HEK293 (cell line): Measurements from ENCODE around the gene SZRD1.

Experiments used
- GLI2 ChIP-seq: fragments of 450-650 bp; formaldehyde crosslinking; IDR thresholded peaks from 2 replicates; pipeline ENCODE4; 2017; ENCODE audit warnings: missing biosample characterization, missing genetic modification characterization, low read depth, borderline replicate concordance
- GLIS2 ChIP-seq: fragments of 450-650 bp; formaldehyde crosslinking; IDR thresholded peaks from 2 replicates; pipeline ENCODE4 v1.5.1; 2016; ENCODE audit warnings: missing biosample characterization, missing genetic modification characterization
- HOXC10 ChIP-seq: sonication (generic); formaldehyde crosslinking; IDR thresholded peaks from 2 replicates; pipeline ENCODE4 v1.8.1; 2023; ENCODE audit warnings: mild to moderate bottlenecking, missing genetic modification reagents
- HOXD13 ChIP-seq: sonication (generic); formaldehyde crosslinking; IDR thresholded peaks from 2 replicates; pipeline ENCODE4 v1.8.0; 2022; ENCODE audit warnings: missing genetic modification reagents, borderline replicate concordance
- PRDM2 ChIP-seq: fragments of 450-650 bp; formaldehyde crosslinking; IDR thresholded peaks from 2 replicates; pipeline ENCODE4 v1.5.1; 2016; ENCODE audit warnings: missing biosample characterization, missing genetic modification characterization, borderline replicate concordance
- SP3 ChIP-seq: fragments of 450-650 bp; formaldehyde crosslinking; IDR thresholded peaks from 2 replicates; pipeline ENCODE4 v1.5.1; 2016; ENCODE audit warnings: missing biosample characterization, missing genetic modification characterization
- ZBTB20 ChIP-seq: fragments of 450-650 bp; formaldehyde crosslinking; IDR thresholded peaks from 2 replicates; pipeline ENCODE4 v1.5.1; 2016; ENCODE audit warnings: missing biosample characterization, missing genetic modification characterization
- ZNF112 ChIP-seq: fragments of 450-650 bp; formaldehyde crosslinking; IDR thresholded peaks from 2 replicates; pipeline ENCODE4 v1.5.0; 2017; ENCODE audit warnings: missing biosample characterization, missing genetic modification characterization
- ZNF148 ChIP-seq: fragments of 450-650 bp; formaldehyde crosslinking; IDR thresholded peaks from 2 replicates; pipeline ENCODE4 v1.5.0; 2017; ENCODE audit warnings: missing biosample characterization, missing genetic modification characterization, borderline replicate concordance
- ZNF202 ChIP-seq: fragments of 450-650 bp; formaldehyde crosslinking; IDR thresholded peaks from 2 replicates; pipeline ENCODE4 v1.5.1; 2016; ENCODE audit warnings: missing biosample characterization, missing genetic modification characterization, borderline replicate concordance
- ZNF292 ChIP-seq: fragments of 450-650 bp; formaldehyde crosslinking; IDR thresholded peaks from 2 replicates; pipeline ENCODE4 v1.5.1; 2016; ENCODE audit warnings: low read depth, missing biosample characterization, missing genetic modification characterization, borderline replicate concordance
- ZNF350 ChIP-seq: fragments of 450-650 bp; formaldehyde crosslinking; IDR thresholded peaks from 2 replicates; pipeline ENCODE4 v1.5.0; 2017; ENCODE audit warnings: missing biosample characterization, mild to moderate bottlenecking, missing genetic modification characterization
- ZNF416 ChIP-seq: fragments of 450-650 bp; formaldehyde crosslinking; IDR thresholded peaks from 2 replicates; pipeline ENCODE4 v1.5.1; 2016; ENCODE audit warnings: missing biosample characterization, missing genetic modification characterization
- ZNF433 ChIP-seq: fragments of 450-650 bp; formaldehyde crosslinking; IDR thresholded peaks from 2 replicates; pipeline ENCODE4 v1.5.1; 2016; ENCODE audit warnings: missing biosample characterization, missing genetic modification characterization, low read depth
- ZNF501 ChIP-seq: fragments of 450-650 bp; formaldehyde crosslinking; IDR thresholded peaks from 2 replicates; pipeline ENCODE4 v1.5.1; 2016; ENCODE audit warnings: missing biosample characterization, missing genetic modification characterization
- ZNF513 ChIP-seq: fragments of 450-650 bp; IDR thresholded peaks from 2 replicates; pipeline ENCODE4 v1.5.1; 2018; ENCODE audit warnings: missing biosample characterization, missing genetic modification characterization
- ZNF558 ChIP-seq: fragments of 450-650 bp; formaldehyde crosslinking; IDR thresholded peaks from 2 replicates; pipeline ENCODE4 v1.5.1; 2016; ENCODE audit warnings: missing biosample characterization, missing genetic modification characterization
- ZNF561 ChIP-seq: fragments of 450-650 bp; IDR thresholded peaks from 2 replicates; pipeline ENCODE4 v1.5.1; 2018; ENCODE audit warnings: missing biosample characterization, missing genetic modification characterization, borderline replicate concordance
- ZNF585B ChIP-seq: fragments of 450-650 bp; formaldehyde crosslinking; IDR thresholded peaks from 2 replicates; pipeline ENCODE4 v1.5.1; 2016; ENCODE audit warnings: missing biosample characterization, missing genetic modification characterization
- ZNF792 ChIP-seq: fragments of 450-650 bp; formaldehyde crosslinking; IDR thresholded peaks from 2 replicates; pipeline ENCODE4 v1.5.1; 2016; ENCODE audit warnings: missing biosample characterization, missing genetic modification characterization
- ZSCAN5A ChIP-seq: fragments of 450-650 bp; formaldehyde crosslinking; IDR thresholded peaks from 2 replicates; pipeline ENCODE4 v1.5.1; 2016; ENCODE audit warnings: missing biosample characterization, missing genetic modification characterization
- TF ChIP-seq, protein P1 (sequence below): fragments of 450-650 bp; formaldehyde crosslinking; IDR thresholded peaks from 2 replicates; pipeline ENCODE4 v1.5.1; 2016; ENCODE audit warnings: missing biosample characterization, missing genetic modification characterization, low read depth
- TF ChIP-seq, protein P2 (sequence below): fragments of 450-650 bp; formaldehyde crosslinking; IDR thresholded peaks from 2 replicates; pipeline ENCODE4 v1.5.1; 2016; ENCODE audit warnings: missing biosample characterization, missing genetic modification characterization
- TF ChIP-seq, protein P3 (sequence below): fragments of 450-650 bp; formaldehyde crosslinking; IDR thresholded peaks from 2 replicates; pipeline ENCODE4 v1.5.1; 2017; ENCODE audit warnings: missing biosample characterization, missing genetic modification characterization

Gene SZRD1

GRCh38 chr1:16367258-16367967 lies 371 bp downstream of the SZRD1 start (continued):
- TF ChIP-seq, protein P1, sequence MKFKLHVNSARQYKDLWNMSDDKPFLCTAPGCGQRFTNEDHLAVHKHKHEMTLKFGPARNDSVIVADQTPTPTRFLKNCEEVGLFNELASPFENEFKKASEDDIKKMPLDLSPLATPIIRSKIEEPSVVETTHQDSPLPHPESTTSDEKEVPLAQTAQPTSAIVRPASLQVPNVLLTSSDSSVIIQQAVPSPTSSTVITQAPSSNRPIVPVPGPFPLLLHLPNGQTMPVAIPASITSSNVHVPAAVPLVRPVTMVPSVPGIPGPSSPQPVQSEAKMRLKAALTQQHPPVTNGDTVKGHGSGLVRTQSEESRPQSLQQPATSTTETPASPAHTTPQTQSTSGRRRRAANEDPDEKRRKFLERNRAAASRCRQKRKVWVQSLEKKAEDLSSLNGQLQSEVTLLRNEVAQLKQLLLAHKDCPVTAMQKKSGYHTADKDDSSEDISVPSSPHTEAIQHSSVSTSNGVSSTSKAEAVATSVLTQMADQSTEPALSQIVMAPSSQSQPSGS (tag by site-specific recombination): no peak
- TF ChIP-seq, protein P2, sequence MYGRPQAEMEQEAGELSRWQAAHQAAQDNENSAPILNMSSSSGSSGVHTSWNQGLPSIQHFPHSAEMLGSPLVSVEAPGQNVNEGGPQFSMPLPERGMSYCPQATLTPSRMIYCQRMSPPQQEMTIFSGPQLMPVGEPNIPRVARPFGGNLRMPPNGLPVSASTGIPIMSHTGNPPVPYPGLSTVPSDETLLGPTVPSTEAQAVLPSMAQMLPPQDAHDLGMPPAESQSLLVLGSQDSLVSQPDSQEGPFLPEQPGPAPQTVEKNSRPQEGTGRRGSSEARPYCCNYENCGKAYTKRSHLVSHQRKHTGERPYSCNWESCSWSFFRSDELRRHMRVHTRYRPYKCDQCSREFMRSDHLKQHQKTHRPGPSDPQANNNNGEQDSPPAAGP (tag by site-specific recombination): peak; percentile 52; the same call in 1 of the 2 replicates
- TF ChIP-seq ZNF112 (tag by site-specific recombination): no peak
- TF ChIP-seq ZNF558 (tag by site-specific recombination): no peak
- TF ChIP-seq ZNF792 (tag by site-specific recombination): no peak
- TF ChIP-seq ZNF501 (tag by site-specific recombination): peak; percentile 70; the same call in 1 of the 2 replicates
- no peak for TF ChIP-seq HOXD13 (CRISPR knock-in tag)
- peak; percentile 97 for TF ChIP-seq GLIS2 (tag by site-specific recombination)
- no peak for TF ChIP-seq PRDM2 (tag by site-specific recombination)
- no peak for TF ChIP-seq ZNF148 (tag by site-specific recombination)
- no peak for TF ChIP-seq ZNF433 (tag by site-specific recombination)
- peak; percentile 85; the same call in 1 of the 2 replicates for TF ChIP-seq ZNF561 (tag by site-specific recombination)
- TF ChIP-seq ZNF292 (tag by site-specific recombination): no peak
- no peak for TF ChIP-seq ZNF202 (tag by site-specific recombination)
- TF ChIP-seq GLI2: no peak
- TF ChIP-seq ZNF585B (tag by site-specific recombination): no peak
- no peak for TF ChIP-seq ZNF350 (tag by site-specific recombination)
- TF ChIP-seq ZBTB20: peak; percentile 68; the same call in 1 of the 2 replicates
- TF ChIP-seq, protein P3, sequence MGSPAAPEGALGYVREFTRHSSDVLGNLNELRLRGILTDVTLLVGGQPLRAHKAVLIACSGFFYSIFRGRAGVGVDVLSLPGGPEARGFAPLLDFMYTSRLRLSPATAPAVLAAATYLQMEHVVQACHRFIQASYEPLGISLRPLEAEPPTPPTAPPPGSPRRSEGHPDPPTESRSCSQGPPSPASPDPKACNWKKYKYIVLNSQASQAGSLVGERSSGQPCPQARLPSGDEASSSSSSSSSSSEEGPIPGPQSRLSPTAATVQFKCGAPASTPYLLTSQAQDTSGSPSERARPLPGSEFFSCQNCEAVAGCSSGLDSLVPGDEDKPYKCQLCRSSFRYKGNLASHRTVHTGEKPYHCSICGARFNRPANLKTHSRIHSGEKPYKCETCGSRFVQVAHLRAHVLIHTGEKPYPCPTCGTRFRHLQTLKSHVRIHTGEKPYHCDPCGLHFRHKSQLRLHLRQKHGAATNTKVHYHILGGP (tag by site-specific recombination): no peak
- peak; percentile 86 for TF ChIP-seq SP3 (tag by site-specific recombination)
- peak; percentile 69; the same call in 1 of the 2 replicates for TF ChIP-seq ZSCAN5A (tag by site-specific recombination)
- peak; percentile 73 for TF ChIP-seq ZNF513 (tag by site-specific recombination)
- TF ChIP-seq ZNF416 (tag by site-specific recombination): no peak
- TF ChIP-seq HOXC10: no peak
